GM10266 (cell line): ENCODE measurements around the gene TPCN2.

Source experiments
- DNase-seq: peaks from one replicate; pipeline ENCODE4 v3.0.0; 2012; ENCODE audit errors: extremely low spot score
- CTCF ChIP-seq: IDR thresholded peaks from 2 replicates; pipeline ENCODE4 v1.5.1; 2012; ENCODE audit warnings: mild to moderate bottlenecking, low read depth; ENCODE audit not compliant: control insufficient read depth, insufficient read depth; ENCODE audit errors: missing control alignments

The TPCN2 gene

GRCh38 chr11:69052343-69053168 is 3.8 kb downstream of the TPCN2 start:
- DNase-seq = no peak
- no peak for TF ChIP-seq CTCF

- TF ChIP-seq CTCF = no peak
- DNase-seq = no peak
These were observed 4.4 kb downstream of the TPCN2 start for GRCh38 chr11:69053169-69053477.

GRCh38 chr11:69053546-69054396 is 5.0 kb downstream of the TPCN2 start:
- no peak for DNase-seq

GRCh38 chr11:69054397-69055211 is 5.9 kb downstream of the TPCN2 start:
- no peak for TF ChIP-seq CTCF
- no peak for DNase-seq

More at GRCh38 chr11:69053546-69054396, 5.0 kb downstream of the TPCN2 start:
- no peak for TF ChIP-seq CTCF

- TF ChIP-seq CTCF = no peak
- no peak for DNase-seq
These were observed 6.5 kb downstream of the TPCN2 start for GRCh38 chr11:69055212-69055586.

- no peak for TF ChIP-seq CTCF
- peak; percentile 87 for DNase-seq
These were observed 7.1 kb downstream of the TPCN2 start for GRCh38 chr11:69055598-69056516.
